Measurements from ENCODE around the gene ADGRG1. TPM values are rescaled to one million over a fixed set of nuclear protein-coding genes. Genes with fewer than 3 reads are reported as not detected.

The ADGRG1 gene
- total RNA-seq, 1 experiment from 2014 or later = 13.1 TPM

DNA sequence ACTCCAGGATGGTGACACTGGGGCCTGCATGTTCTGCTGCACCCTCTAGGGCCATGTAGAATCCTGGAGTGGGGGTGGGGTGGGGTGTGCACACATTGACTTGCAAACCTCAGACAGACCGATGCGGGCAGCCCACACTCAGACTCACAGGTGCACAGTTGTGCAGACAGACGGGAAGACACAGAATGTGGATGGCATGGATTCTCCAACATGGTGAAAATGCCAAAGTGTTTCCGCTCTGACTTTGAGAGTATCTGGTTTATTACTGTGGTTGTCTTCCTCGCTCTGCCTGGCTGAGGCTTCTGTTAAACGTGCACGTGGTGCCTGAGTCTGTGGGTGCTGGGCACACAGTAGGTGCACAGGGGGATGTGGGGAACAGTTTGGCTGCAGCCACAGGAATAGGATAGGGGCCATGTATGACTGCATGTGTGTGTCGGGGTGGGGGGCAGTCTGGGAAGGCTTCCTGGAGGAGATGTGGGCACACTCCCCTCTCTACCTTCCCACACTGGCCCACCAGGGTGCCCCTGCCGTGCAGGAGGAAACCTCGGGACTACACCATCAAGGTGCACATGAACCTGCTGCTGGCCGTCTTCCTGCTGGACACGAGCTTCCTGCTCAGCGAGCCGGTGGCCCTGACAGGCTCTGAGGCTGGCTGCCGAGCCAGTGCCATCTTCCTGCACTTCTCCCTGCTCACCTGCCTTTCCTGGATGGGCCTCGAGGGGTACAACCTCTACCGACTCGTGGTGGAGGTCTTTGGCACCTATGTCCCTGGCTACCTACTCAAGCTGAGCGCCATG is 30.6 kb downstream of the ADGRG1 start:
- H3K4me3 ChIP-seq (ENCODE audit: low read depth in 2 of 2, low read length in 2 of 2) = no peak overlapping the region
- H3K9me3 ChIP-seq (ENCODE audit: control insufficient read depth, insufficient read depth, low read depth, low read length) = no peaks in the 10 kb centered on the region
- no peaks in the 10 kb centered on the region for H3K4me1 ChIP-seq (ENCODE audit: control insufficient read depth, insufficient read depth, low read length)
- ChIA-PET POLR2A (no interaction called here), CTCF (no interaction called here)
- H3K36me3 ChIP-seq (ENCODE audit: control insufficient read depth, insufficient read depth, low read length) = no peaks in the 10 kb centered on the region
- no peak for ATAC-seq
- TF ChIP-seq POLR2AphosphoS5 (IDR thresholded peaks at IDR 0.05; ENCODE audit: low read depth, low read length) (no peak), TCF7L2 (IDR thresholded peaks at IDR 0.05; ENCODE audit: low read depth, low read length) (no peak), SIN3A (IDR thresholded peaks at IDR 0.05; ENCODE audit: borderline replicate concordance, insufficient read depth, low read depth, low read length) (no peak)
- no peak for DNase-seq (ENCODE audit: low read depth, low spot score)
- BruUV-seq (replicated peaks) = no TSS peak
- in situ Hi-C loops (cut with HindIII; ENCODE audit: low pct_unique_long_range_greater_than_20kb, low sequenced_read_pairs) = no loop called here
- no peak overlapping the region for H3K27ac ChIP-seq (ENCODE audit: low read length)
- no peaks in the 10 kb centered on the region for H3K27me3 ChIP-seq (ENCODE audit: control insufficient read depth, insufficient read depth, low read length)
- intact Hi-C loops (cut with micrococcal nuclease; ENCODE audit: unreplicated experiment) = no loop called here

DNA sequence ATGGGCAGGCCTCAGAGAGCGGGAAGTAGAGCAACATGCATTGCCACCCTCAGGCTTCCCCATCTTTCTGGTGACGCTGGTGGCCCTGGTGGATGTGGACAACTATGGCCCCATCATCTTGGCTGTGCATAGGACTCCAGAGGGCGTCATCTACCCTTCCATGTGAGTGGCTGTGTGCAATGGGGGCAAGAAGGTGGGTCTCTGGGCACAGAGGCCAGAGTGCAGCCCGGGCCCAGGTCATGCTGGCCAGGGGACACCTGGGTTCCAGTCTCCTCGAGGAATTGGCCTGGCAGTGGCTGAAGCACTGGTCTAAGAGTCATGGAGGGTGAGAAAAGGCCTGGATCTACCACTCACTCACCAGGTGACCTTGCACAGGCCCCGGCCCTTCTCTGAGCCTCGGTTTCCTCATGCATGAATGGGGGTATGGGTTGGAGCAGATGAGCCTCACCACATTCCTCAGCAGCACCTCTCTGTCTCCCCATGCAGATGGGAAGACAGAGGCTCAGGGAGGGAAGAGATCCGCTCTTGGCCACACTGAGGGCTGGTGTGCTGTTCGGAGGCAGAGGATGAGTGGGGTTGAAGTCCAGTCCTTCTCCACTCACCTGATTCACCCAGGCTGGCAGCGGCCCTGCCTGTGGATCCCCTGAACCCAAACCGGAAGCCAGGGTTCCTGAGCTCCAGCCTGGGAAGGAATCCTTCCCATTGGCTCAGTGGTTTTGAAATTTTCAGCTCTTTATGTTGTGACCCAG is 32.5 kb downstream of the ADGRG1 start:
- in situ Hi-C loops (cut with HindIII; ENCODE audit: low pct_unique_long_range_greater_than_20kb, low sequenced_read_pairs) (no loop called here), intact Hi-C loops (cut with micrococcal nuclease; ENCODE audit: unreplicated experiment) (no loop called here)
- H3K27ac ChIP-seq (ENCODE audit: low read length) = no peak overlapping the region
- TF ChIP-seq, protein P1, sequence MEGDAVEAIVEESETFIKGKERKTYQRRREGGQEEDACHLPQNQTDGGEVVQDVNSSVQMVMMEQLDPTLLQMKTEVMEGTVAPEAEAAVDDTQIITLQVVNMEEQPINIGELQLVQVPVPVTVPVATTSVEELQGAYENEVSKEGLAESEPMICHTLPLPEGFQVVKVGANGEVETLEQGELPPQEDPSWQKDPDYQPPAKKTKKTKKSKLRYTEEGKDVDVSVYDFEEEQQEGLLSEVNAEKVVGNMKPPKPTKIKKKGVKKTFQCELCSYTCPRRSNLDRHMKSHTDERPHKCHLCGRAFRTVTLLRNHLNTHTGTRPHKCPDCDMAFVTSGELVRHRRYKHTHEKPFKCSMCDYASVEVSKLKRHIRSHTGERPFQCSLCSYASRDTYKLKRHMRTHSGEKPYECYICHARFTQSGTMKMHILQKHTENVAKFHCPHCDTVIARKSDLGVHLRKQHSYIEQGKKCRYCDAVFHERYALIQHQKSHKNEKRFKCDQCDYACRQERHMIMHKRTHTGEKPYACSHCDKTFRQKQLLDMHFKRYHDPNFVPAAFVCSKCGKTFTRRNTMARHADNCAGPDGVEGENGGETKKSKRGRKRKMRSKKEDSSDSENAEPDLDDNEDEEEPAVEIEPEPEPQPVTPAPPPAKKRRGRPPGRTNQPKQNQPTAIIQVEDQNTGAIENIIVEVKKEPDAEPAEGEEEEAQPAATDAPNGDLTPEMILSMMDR (IDR thresholded peaks at IDR 0.05) = no peak
- TF ChIP-seq SIN3A (IDR thresholded peaks at IDR 0.05; ENCODE audit: borderline replicate concordance, insufficient read depth, low read depth, low read length) (no peak), TCF7L2 (IDR thresholded peaks at IDR 0.05; ENCODE audit: low read depth, low read length) (no peak), POLR2AphosphoS5 (IDR thresholded peaks at IDR 0.05; ENCODE audit: low read depth, low read length) (no peak)
- TF ChIP-seq, protein P2, sequence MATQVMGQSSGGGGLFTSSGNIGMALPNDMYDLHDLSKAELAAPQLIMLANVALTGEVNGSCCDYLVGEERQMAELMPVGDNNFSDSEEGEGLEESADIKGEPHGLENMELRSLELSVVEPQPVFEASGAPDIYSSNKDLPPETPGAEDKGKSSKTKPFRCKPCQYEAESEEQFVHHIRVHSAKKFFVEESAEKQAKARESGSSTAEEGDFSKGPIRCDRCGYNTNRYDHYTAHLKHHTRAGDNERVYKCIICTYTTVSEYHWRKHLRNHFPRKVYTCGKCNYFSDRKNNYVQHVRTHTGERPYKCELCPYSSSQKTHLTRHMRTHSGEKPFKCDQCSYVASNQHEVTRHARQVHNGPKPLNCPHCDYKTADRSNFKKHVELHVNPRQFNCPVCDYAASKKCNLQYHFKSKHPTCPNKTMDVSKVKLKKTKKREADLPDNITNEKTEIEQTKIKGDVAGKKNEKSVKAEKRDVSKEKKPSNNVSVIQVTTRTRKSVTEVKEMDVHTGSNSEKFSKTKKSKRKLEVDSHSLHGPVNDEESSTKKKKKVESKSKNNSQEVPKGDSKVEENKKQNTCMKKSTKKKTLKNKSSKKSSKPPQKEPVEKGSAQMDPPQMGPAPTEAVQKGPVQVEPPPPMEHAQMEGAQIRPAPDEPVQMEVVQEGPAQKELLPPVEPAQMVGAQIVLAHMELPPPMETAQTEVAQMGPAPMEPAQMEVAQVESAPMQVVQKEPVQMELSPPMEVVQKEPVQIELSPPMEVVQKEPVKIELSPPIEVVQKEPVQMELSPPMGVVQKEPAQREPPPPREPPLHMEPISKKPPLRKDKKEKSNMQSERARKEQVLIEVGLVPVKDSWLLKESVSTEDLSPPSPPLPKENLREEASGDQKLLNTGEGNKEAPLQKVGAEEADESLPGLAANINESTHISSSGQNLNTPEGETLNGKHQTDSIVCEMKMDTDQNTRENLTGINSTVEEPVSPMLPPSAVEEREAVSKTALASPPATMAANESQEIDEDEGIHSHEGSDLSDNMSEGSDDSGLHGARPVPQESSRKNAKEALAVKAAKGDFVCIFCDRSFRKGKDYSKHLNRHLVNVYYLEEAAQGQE (IDR thresholded peaks at IDR 0.05; ENCODE audit: insufficient read depth in 1 of 2, low read depth in 2 of 2, low read length in 1 of 2) = no peak
- POLR2A ChIA-PET = no interaction called here
- no TSS peak for BruUV-seq (replicated peaks)
- H3K36me3 ChIP-seq (ENCODE audit: control insufficient read depth, insufficient read depth, low read length) = no peaks in the 10 kb centered on the region
- no peaks in the 10 kb centered on the region for H3K27me3 ChIP-seq (ENCODE audit: control insufficient read depth, insufficient read depth, low read length)
- no peak overlapping the region for H3K4me3 ChIP-seq (ENCODE audit: low read depth in 2 of 2, low read length in 2 of 2)
- CTCF ChIA-PET = no interaction called here
- H3K4me1 ChIP-seq (ENCODE audit: control insufficient read depth, insufficient read depth, low read length) = no peaks in the 10 kb centered on the region
- no peak for DNase-seq (ENCODE audit: low read depth, low spot score)
- no peak for ATAC-seq
- H3K9me3 ChIP-seq (ENCODE audit: control insufficient read depth, insufficient read depth, low read depth, low read length) = no peaks in the 10 kb centered on the region
